K562 (cell line): ENCODE results near the gene DZIP3. TPM values are rescaled to one million over a fixed set of nuclear protein-coding genes. Genes with fewer than 3 reads are reported as not detected.

ENCODE experiments used
- ATAC-seq: fragments of 200-7000 bp; cut with Tn5 transposase; 3 replicates; pipeline ENCODE4 v1.9.1; 2020; ENCODE audit warnings: moderate library complexity
- BruUV-seq: library from RNA; stranded (reverse); fragments of 400-500 nt; replicated peaks from 2 replicates; lab custom pipeline; 2021; lab: Mats Ljungman, UMichigan
- CTCF ChIA-PET: fragments of 300-600 bp; formaldehyde crosslinking; extraction: SDS; loops from one replicate; lab custom pipeline; 2021; ENCODE audit warnings: low intra/inter-chr PET ratio; lab: Yijun Ruan, JAX
- POLR2A ChIA-PET: fragments of 300-600, 350-650 bp; sonication (Branson Sonifier 250); formaldehyde crosslinking; extraction: SDS; loops from one replicate; lab custom pipeline; 2021; ENCODE audit warnings: antibody characterized with exemption, inconsistent platforms; lab: Yijun Ruan, JAX
- DNase-seq, 4 experiments: peaks; one replicate each; pipeline versions ENCODE4 v3.0.0 to v3.0.0-alpha.2; 2011 to 2018; ENCODE audit warnings: low spot score in 3 of 4, mixed read lengths in 3 of 4; ENCODE audit errors: extremely low read depth in 1 of 4
- FAIRE-seq: peaks from 2 replicates; lab custom pipeline; 2011; peaks lifted over from hg19 to GRCh38; lab: Jason Lieb, UNC
- H2AFZ ChIP-seq: 2 replicates; pipeline ENCODE4 v1.6.0; 2011; ENCODE audit warnings: low read depth, low read length, control low read depth, inconsistent platforms
- H3K27ac ChIP-seq: fragments of 200-600 bp; 3 replicates; pipeline ENCODE4 v1.8.0; 2011; ENCODE audit warnings: low read depth, mild to moderate bottlenecking, control low read depth, inconsistent platforms, low read length, moderate library complexity, mixed read lengths; ENCODE audit errors: extremely low read depth
- H3K27me3 ChIP-seq, 2 experiments: fragments of 300-600 bp in 1 of 2; 2 replicates in 1 of 2; 3 replicates in 1 of 2; pipeline versions ENCODE4 v1.6.0 to v1.8.0; 2011; ENCODE audit warnings: inconsistent platforms in 2 of 2, low read length in 2 of 2, mild to moderate bottlenecking in 1 of 2, mixed read lengths in 1 of 2, moderate library complexity in 1 of 2; ENCODE audit not compliant: control insufficient read depth in 2 of 2, insufficient read depth in 2 of 2
- H3K36me3 ChIP-seq: fragments of 300-600 bp; 3 replicates; pipeline ENCODE4 v1.8.0; 2011; ENCODE audit warnings: mild to moderate bottlenecking, low read length, inconsistent platforms; ENCODE audit not compliant: control insufficient read depth, insufficient read depth
- H3K4me1 ChIP-seq, 2 experiments: fragments of 200-600 bp in 1 of 2; replicated peaks in 1 of 2; 2 replicates in 1 of 2; 3 replicates in 1 of 2; pipeline versions ENCODE4 v1.5.1 to v1.8.0; 2011; ENCODE audit warnings: inconsistent platforms in 2 of 2, low read length in 2 of 2, mild to moderate bottlenecking in 1 of 2, mixed read lengths in 1 of 2, moderate library complexity in 1 of 2; ENCODE audit not compliant: control insufficient read depth in 2 of 2, insufficient read depth in 2 of 2
- H3K4me2 ChIP-seq: 2 replicates; pipeline ENCODE4 v1.6.1; 2011; ENCODE audit warnings: low read length, control low read depth, inconsistent platforms, mixed read lengths; ENCODE audit not compliant: insufficient read depth
- H3K4me3 ChIP-seq: fragments of 200-600 bp; sonication (generic), shearing (Covaris generic); 2 replicates; pipeline ENCODE4 v1.5.1; 2016; ENCODE audit warnings: control low read depth, inconsistent platforms
- H3K79me2 ChIP-seq: fragments of 200-600 bp; 3 replicates; pipeline ENCODE4 v1.8.0; 2011; ENCODE audit warnings: low read length, inconsistent platforms; ENCODE audit not compliant: control insufficient read depth, insufficient read depth
- H3K9ac ChIP-seq, 2 experiments: 2 replicates each; pipeline versions ENCODE4 v1.6.0 to v1.6.1; 2011; ENCODE audit warnings: low read depth in 2 of 2, low read length in 2 of 2, control low read depth in 1 of 2, inconsistent platforms in 1 of 2, mild to moderate bottlenecking in 1 of 2, mixed read lengths in 1 of 2; ENCODE audit not compliant: insufficient read depth in 1 of 2
- H3K9me1 ChIP-seq: one replicate; pipeline ENCODE4 v1.6.0; 2011; ENCODE audit warnings: inconsistent platforms, mild to moderate bottlenecking, low read length, moderate library complexity; ENCODE audit not compliant: control insufficient read depth, insufficient read depth
- H3K9me3 ChIP-seq: replicated peaks from 2 replicates; pipeline ENCODE4 v1.5.1; 2011; ENCODE audit warnings: low read depth, low read length, inconsistent platforms; ENCODE audit not compliant: control insufficient read depth, insufficient read depth
- H4K20me1 ChIP-seq: replicated peaks from 2 replicates; pipeline ENCODE4 v1.6.1; 2011; ENCODE audit warnings: low read length, inconsistent platforms, mixed read lengths; ENCODE audit not compliant: control insufficient read depth, insufficient read depth
- ATF7 ChIP-seq: fragments of 450-650 bp; IDR thresholded peaks from 2 replicates; pipeline ENCODE4 v1.7.1; 2014; ENCODE audit warnings: mild to moderate bottlenecking, moderate library complexity
- CCAR2 ChIP-seq: fragments of 200-400 bp; formaldehyde crosslinking; IDR thresholded peaks from 2 replicates; pipeline ENCODE4 v1.6.1; 2017; ENCODE audit warnings: mild to moderate bottlenecking, low read depth, low read length
- CEBPB ChIP-seq: fragments of 450-650 bp; IDR thresholded peaks from 2 replicates; pipeline ENCODE4 v1.6.1; 2016; ENCODE audit warnings: missing genetic modification characterization, missing compliant biosample characterization
- GTF2A2 ChIP-seq: IDR thresholded peaks from 2 replicates; pipeline ENCODE4 v1.6.1; 2016; ENCODE audit warnings: mild to moderate bottlenecking, missing genetic modification characterization, missing compliant biosample characterization
- ILF3 ChIP-seq: fragments of 450-650 bp; IDR thresholded peaks from 2 replicates; pipeline ENCODE4 v1.6.1; 2018; ENCODE audit warnings: antibody characterized with exemption, mild to moderate bottlenecking, moderate library complexity, borderline replicate concordance
- KAT7 ChIP-seq: sonication (generic); formaldehyde crosslinking; IDR thresholded peaks from 2 replicates; pipeline ENCODE4 v1.8.0; 2022; ENCODE audit warnings: missing genetic modification reagents, mild to moderate bottlenecking, borderline replicate concordance
- MAFF ChIP-seq: IDR thresholded peaks from 2 replicates; pipeline ENCODE4 v1.6.1; 2012; ENCODE audit warnings: low read length, improper control_type of control experiment
- MBD2 ChIP-seq: sonication (generic); IDR thresholded peaks from 2 replicates; pipeline ENCODE4 v1.6.1; 2016; ENCODE audit warnings: low read depth, borderline replicate concordance
- SUPT5H ChIP-seq: fragments of 450-650 bp; IDR thresholded peaks from 2 replicates; pipeline ENCODE4 v1.6.1; 2016
- ZNF212 ChIP-seq: fragments of 450-650 bp; formaldehyde crosslinking; IDR thresholded peaks from 2 replicates; pipeline ENCODE4 v1.4.0; 2020; ENCODE audit warnings: mild to moderate bottlenecking
- ZNF436 ChIP-seq: fragments of 250-450, 450-650 bp; sonication (Bioruptor Pico); formaldehyde crosslinking; IDR thresholded peaks from 2 replicates; pipeline ENCODE4 v1.7.0; 2020; ENCODE audit warnings: mild to moderate bottlenecking
- ZNF507 ChIP-seq: conservative IDR thresholded peaks from 2 replicates; pipeline ENCODE4 v1.6.1; 2017; ENCODE audit warnings: missing genetic modification characterization, missing compliant biosample characterization
- WGBS: fragments of 100-300 bp; shearing (Covaris generic); methylation state at CpG from one replicate; pipeline ENCODE4 v1.1.6; 2016; ENCODE audit warnings: low coverage, mixed read lengths; ENCODE audit not compliant: insufficient coverage; ENCODE audit errors: missing lambda C conversion rate; 5-methylcytosine and 5-hydroxymethylcytosine counted together
- in situ Hi-C: fragments of 300-500 bp; cut with MboI; formaldehyde crosslinking; loops from 4 replicates; pipeline ENCODE4 v1.15.0; 2018; ENCODE audit warnings: inconsistent platforms, mixed read lengths
- intact Hi-C: fragments of 100-400 bp; cut with micrococcal nuclease; formaldehyde crosslinking; loops from 2 replicates; pipeline ENCODE4 v1.14.2; 2022
- polyA plus RNA-seq, 8 experiments: library from polyadenylated mRNA; depleted of rRNA in 4 of 8; stranded (reverse) in 5 of 8; unstranded in 3 of 8; fragments of >200 nt; fragmentation: Nextera tagmentation in 2 of 8; fragmentation: Illumina TruSeq in 1 of 8; extraction: Ambion mirVana in 2 of 8; extraction: Trizol in 1 of 8; gene quantifications; 2 replicates each; pipeline versions ENCODE4 v1.2.1 to v1.2.3, GENCODE V29; 2011 to 2014; ENCODE audit warnings: inconsistent platforms in 1 of 8, missing spikeins in 1 of 8
- total RNA-seq, 7 experiments: library from RNA; depleted of rRNA in 6 of 7; stranded (reverse); fragments of >200 nt in 6 of 7; fragmentation: Illumina TruSeq in 2 of 7; extraction: Trizol in 2 of 7; gene quantifications; 2 replicates each; pipeline versions ENCODE4 v1.2.1 to v1.2.3, GENCODE V29; 2011 to 2021; ENCODE audit warnings: low replicate concordance in 1 of 7
- TF ChIP-seq, protein P1 (sequence below): fragments of 250-450 bp; sonication (Bioruptor Pico); IDR thresholded peaks from 2 replicates; pipeline ENCODE4 v1.5.0; 2021
- TF ChIP-seq, protein P2 (sequence below): fragments of 200-400 bp; formaldehyde crosslinking; IDR thresholded peaks from 2 replicates; pipeline ENCODE4 v1.6.1; 2017; ENCODE audit warnings: mild to moderate bottlenecking, low read depth, low read length, moderate library complexity

DZIP3 gene
- total and polyA plus RNA-seq, 9 of the 15 experiments (the other 6 are each of a cell fraction or from before 2014, with no cell fraction given), result 3.5 to 9.7 (median 5.7) TPM

DNA sequence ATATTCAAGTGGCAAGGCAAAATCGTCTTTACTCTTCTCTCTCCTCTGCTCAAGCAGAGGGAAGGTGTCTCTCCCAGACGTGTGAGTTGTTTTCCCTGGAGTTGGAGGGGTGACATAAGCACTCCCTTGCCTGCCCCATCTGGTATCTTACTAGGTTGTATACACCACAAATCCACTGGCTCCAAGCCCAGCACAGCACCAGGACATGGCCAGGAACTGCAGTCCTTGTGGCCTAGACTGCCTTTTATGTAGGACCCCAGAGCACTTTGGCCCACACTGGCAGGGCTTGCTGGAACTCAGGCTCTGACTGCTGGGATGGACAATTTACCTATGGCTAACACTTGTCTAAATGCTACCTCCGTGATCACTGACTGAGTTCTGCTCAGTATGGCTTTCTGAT lies 34.0 kb downstream of the DZIP3 start:
- Histone ChIP-seq H3K27ac (no peak overlapping the region), H3K9me3 (no peaks in the 10 kb centered on the region), H3K79me2 (no peaks in the 10 kb centered on the region), H3K9ac (no peak overlapping the region), H3K9me1 (no peaks in the 10 kb centered on the region), H3K27me3 (no peaks in the 10 kb centered on the region), H3K4me2 (no peak overlapping the region), H3K36me3 (no peaks in the 10 kb centered on the region), H3K4me3 (no peak overlapping the region), H4K20me1 (no peaks in the 10 kb centered on the region), H2AFZ (no peak overlapping the region), H3K4me1 (no peaks in the 10 kb centered on the region; a peak in 1 of 5 replicates)
- no TSS peak for BruUV-seq
- ChIA-PET POLR2A (interaction anchor here (0.7 kb wide), 1 partner anchor 13 kb away, joined by 3 read pairs; no protein-coding TSS in a partner anchor), CTCF (no interaction called here)
- FAIRE-seq (no peak), DNase-seq (no peak), ATAC-seq (peak; percentile 65)
- in situ Hi-C loops (no loop called here), intact Hi-C loops (no loop called here)
- WGBS, result 38% methylated on average over 3 of the region's 3 CpGs
- TF ChIP-seq, protein P1, sequence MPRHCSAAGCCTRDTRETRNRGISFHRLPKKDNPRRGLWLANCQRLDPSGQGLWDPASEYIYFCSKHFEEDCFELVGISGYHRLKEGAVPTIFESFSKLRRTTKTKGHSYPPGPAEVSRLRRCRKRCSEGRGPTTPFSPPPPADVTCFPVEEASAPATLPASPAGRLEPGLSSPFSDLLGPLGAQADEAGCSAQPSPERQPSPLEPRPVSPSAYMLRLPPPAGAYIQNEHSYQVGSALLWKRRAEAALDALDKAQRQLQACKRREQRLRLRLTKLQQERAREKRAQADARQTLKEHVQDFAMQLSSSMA (CRISPR knock-in tag), result no peak
- no peak for TF ChIP-seq CEBPB (tag)
- no peak for TF ChIP-seq ZNF507
- TF ChIP-seq, protein P2, sequence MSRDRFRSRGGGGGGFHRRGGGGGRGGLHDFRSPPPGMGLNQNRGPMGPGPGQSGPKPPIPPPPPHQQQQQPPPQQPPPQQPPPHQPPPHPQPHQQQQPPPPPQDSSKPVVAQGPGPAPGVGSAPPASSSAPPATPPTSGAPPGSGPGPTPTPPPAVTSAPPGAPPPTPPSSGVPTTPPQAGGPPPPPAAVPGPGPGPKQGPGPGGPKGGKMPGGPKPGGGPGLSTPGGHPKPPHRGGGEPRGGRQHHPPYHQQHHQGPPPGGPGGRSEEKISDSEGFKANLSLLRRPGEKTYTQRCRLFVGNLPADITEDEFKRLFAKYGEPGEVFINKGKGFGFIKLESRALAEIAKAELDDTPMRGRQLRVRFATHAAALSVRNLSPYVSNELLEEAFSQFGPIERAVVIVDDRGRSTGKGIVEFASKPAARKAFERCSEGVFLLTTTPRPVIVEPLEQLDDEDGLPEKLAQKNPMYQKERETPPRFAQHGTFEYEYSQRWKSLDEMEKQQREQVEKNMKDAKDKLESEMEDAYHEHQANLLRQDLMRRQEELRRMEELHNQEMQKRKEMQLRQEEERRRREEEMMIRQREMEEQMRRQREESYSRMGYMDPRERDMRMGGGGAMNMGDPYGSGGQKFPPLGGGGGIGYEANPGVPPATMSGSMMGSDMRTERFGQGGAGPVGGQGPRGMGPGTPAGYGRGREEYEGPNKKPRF, result no peak
- no peak for TF ChIP-seq KAT7 (CRISPR knock-in tag)
- no peak for TF ChIP-seq ZNF212 (CRISPR knock-in tag)
- TF ChIP-seq GTF2A2 (tag), result no peak
- TF ChIP-seq MAFF, result no peak
- TF ChIP-seq SUPT5H, result no peak
- TF ChIP-seq CCAR2, result no peak
- TF ChIP-seq ATF7, result no peak
- no peak for TF ChIP-seq ILF3
- TF ChIP-seq ZNF436 (CRISPR knock-in tag), result no peak
- no peak for TF ChIP-seq MBD2
- TF ChIP-seq, all 486 proteins: peak for 0
